Smooth muscle cell (in vitro differentiated cells): ENCODE measurements around the gene MRPS34. TPM values are rescaled to one million over a fixed set of nuclear protein-coding genes. Genes with fewer than 3 reads are reported as not detected.

Experiments
- DNase-seq: peaks from one replicate; lab custom pipeline; 2025; ENCODE audit not compliant: unreplicated experiment; lab: John Stamatoyannopoulos, UW
- H2AFZ ChIP-seq: fragments of 200-600 bp; sonication (generic); 2 replicates; pipeline ENCODE4 v1.6.0; 2016; ENCODE audit warnings: antibody characterized with exemption, low read depth, mild to moderate bottlenecking
- H3F3A ChIP-seq: fragments of 200-600 bp; sonication (generic); 2 replicates; pipeline ENCODE4 v1.6.0; 2017; ENCODE audit warnings: antibody characterized with exemption, low read depth
- H3K27ac ChIP-seq: fragments of 200-600 bp; sonication (generic); 2 replicates; pipeline ENCODE4 v1.5.1; 2016; ENCODE audit warnings: low read depth, mild to moderate bottlenecking
- H3K27me3 ChIP-seq: fragments of 200-600 bp; sonication (generic); 2 replicates; pipeline ENCODE4 v1.6.1; 2016; ENCODE audit warnings: low read depth, mild to moderate bottlenecking
- H3K36me3 ChIP-seq: fragments of 200-600 bp; sonication (generic); 2 replicates; pipeline ENCODE4 v1.5.1; 2016; ENCODE audit warnings: low read depth
- H3K4me1 ChIP-seq: fragments of 200-600 bp; sonication (generic); 2 replicates; pipeline ENCODE4 v1.5.1; 2016; ENCODE audit warnings: low read depth
- H3K4me2 ChIP-seq: fragments of 200-600 bp; sonication (generic); 2 replicates; pipeline ENCODE4 v1.6.0; 2016; ENCODE audit warnings: mild to moderate bottlenecking
- H3K4me3 ChIP-seq: fragments of 200-600 bp; sonication (generic); 2 replicates; pipeline ENCODE4 v1.5.1; 2016; ENCODE audit warnings: mild to moderate bottlenecking
- H3K79me2 ChIP-seq: fragments of 200-600 bp; sonication (generic); 2 replicates; pipeline ENCODE4 v1.6.0; 2016; ENCODE audit warnings: low read depth, mild to moderate bottlenecking
- H3K9ac ChIP-seq: fragments of 200-600 bp; sonication (generic); 2 replicates; pipeline ENCODE4 v1.6.0; 2016; ENCODE audit warnings: low read depth
- H3K9me3 ChIP-seq: fragments of 200-600 bp; sonication (generic); replicated peaks from 2 replicates; pipeline ENCODE4 v1.5.1; 2016; ENCODE audit warnings: low read depth
- H4K20me1 ChIP-seq: fragments of 200-600 bp; sonication (generic); 2 replicates; pipeline ENCODE4 v1.6.0; 2016; ENCODE audit warnings: low read depth
- CTCF ChIP-seq: fragments of 200-600 bp; sonication (generic); IDR thresholded peaks from 2 replicates; pipeline ENCODE4 v1.5.1; 2017; ENCODE audit warnings: borderline replicate concordance, mild to moderate bottlenecking, antibody characterized with exemption; ENCODE audit not compliant: insufficient read depth, poor library complexity, severe bottlenecking
- WGBS: methylation state at CpG from one replicate; pipeline ENCODE4 v1.1.7; 2016; ENCODE audit warnings: low lambda C conversion rate; 5-methylcytosine and 5-hydroxymethylcytosine counted together
- polyA plus RNA-seq: library from polyadenylated mRNA; unstranded; fragments of >200 nt; fragmentation: Nextera tagmentation; extraction: Ambion mirVana; gene quantifications from 2 replicates; pipeline ENCODE4 v1.2.1, GENCODE V29; 2016
- total RNA-seq: library from RNA; depleted of rRNA; stranded (reverse); fragments of >200 nt; gene quantifications from 2 replicates; pipeline ENCODE4 v1.2.3, GENCODE V29; 2014

Gene MRPS34
- total and polyA plus RNA-seq, 2 experiments from 2014 or later = 62.9 to 111 TPM

GRCh38 chr16:1761751-1762150 is 11.2 kb downstream of the MRPS34 start:
- DNase-seq = no peak
- TF ChIP-seq CTCF = no peak
- Histone ChIP-seq H3K4me3 (no peak overlapping the region), H3K79me2 (no peaks in the 10 kb centered on the region), H3K4me2 (no peak overlapping the region), H3K9me3 (no peaks in the 10 kb centered on the region), H4K20me1 (no peaks in the 10 kb centered on the region), H3K4me1 (no peaks in the 10 kb centered on the region), H3K27ac (no peak overlapping the region), H3K9ac (no peak overlapping the region), H2AFZ (no peak overlapping the region), H3K27me3 (no peaks in the 10 kb centered on the region), H3K36me3 (no peaks in the 10 kb centered on the region), H3F3A (no peaks in the 10 kb centered on the region)
- 97% methylated on average over 11 of the region's 15 CpGs for WGBS

GRCh38 chr16:1760911-1761310 is 12.0 kb downstream of the MRPS34 start:
- 98% methylated on average over 15 of the region's 15 CpGs for WGBS
- DNase-seq = no peak
- H3K4me2 ChIP-seq = no peak overlapping the region
- no peaks in the 10 kb centered on the region for H3F3A ChIP-seq
- H3K4me3 ChIP-seq = no peak overlapping the region
- no peaks in the 10 kb centered on the region for H3K9me3 ChIP-seq
- no peak overlapping the region for H3K9ac ChIP-seq
- no peak overlapping the region for H2AFZ ChIP-seq
- no peaks in the 10 kb centered on the region for H4K20me1 ChIP-seq
- no peak for TF ChIP-seq CTCF
- no peaks in the 10 kb centered on the region for H3K27me3 ChIP-seq
- no peak overlapping the region for H3K27ac ChIP-seq
- no peaks in the 10 kb centered on the region for H3K79me2 ChIP-seq
- H3K4me1 ChIP-seq = no peaks in the 10 kb centered on the region
- no peaks in the 10 kb centered on the region for H3K36me3 ChIP-seq

- Histone ChIP-seq H3K27ac (no peak overlapping the region), H3K4me2 (no peak overlapping the region), H3K4me3 (no peak overlapping the region), H3K9ac (no peak overlapping the region), H3K9me3 (no peaks in the 10 kb centered on the region), H3F3A (no peaks in the 10 kb centered on the region), H3K4me1 (no peaks in the 10 kb centered on the region), H4K20me1 (peaks cover 5% of the 10 kb centered on the region), H3K27me3 (no peaks in the 10 kb centered on the region), H2AFZ (no peak overlapping the region), H3K79me2 (no peaks in the 10 kb centered on the region), H3K36me3 (no peaks in the 10 kb centered on the region)
- no peak for DNase-seq
- over 99% methylated on average over 21 of the region's 21 CpGs for WGBS
- TF ChIP-seq CTCF = no peak
Observed at GRCh38 chr16:1759511-1759910, 13.4 kb downstream of the MRPS34 start.

GRCh38 chr16:1758923-1759322 is 14.0 kb downstream of the MRPS34 start:
- H3K9me3 ChIP-seq = no peaks in the 10 kb centered on the region
- no peaks in the 10 kb centered on the region for H3K36me3 ChIP-seq
- no peaks in the 10 kb centered on the region for H3K79me2 ChIP-seq
- H3K4me2 ChIP-seq = no peak overlapping the region
- TF ChIP-seq CTCF = no peak
- no peak for DNase-seq
- no peak overlapping the region for H3K9ac ChIP-seq
- H4K20me1 ChIP-seq = peaks cover 5% of the 10 kb centered on the region
- H2AFZ ChIP-seq = no peak overlapping the region
- no peak overlapping the region for H3K27ac ChIP-seq
- H3K27me3 ChIP-seq = no peaks in the 10 kb centered on the region
- H3K4me3 ChIP-seq = no peak overlapping the region
- no peaks in the 10 kb centered on the region for H3K4me1 ChIP-seq
- 94% methylated on average over 18 of the region's 18 CpGs for WGBS
- H3F3A ChIP-seq = peaks cover 3% of the 10 kb centered on the region
